T-helper 2 cell treated with Interferon-gamma antibody and Interleukin-4, amounts not matched to agents 5 μg/mL and 100 μg/mL, for 36 hours (primary cell): ENCODE data around the gene HOXC5.

Experiments used
- DNase-seq: peaks from one replicate; pipeline ENCODE4 v3.0.0; 2021; ENCODE audit warnings: low spot score
- H3K27ac Mint-ChIP-seq: one replicate; pipeline ENCODE4 v1.8.0; 2021; ENCODE audit warnings: mild to moderate bottlenecking, mixed read lengths
- H3K27me3 Mint-ChIP-seq: one replicate; pipeline ENCODE4 v1.8.0; 2021; ENCODE audit warnings: low read depth, mixed read lengths
- H3K36me3 Mint-ChIP-seq: one replicate; pipeline ENCODE4 v1.8.0; 2021; ENCODE audit warnings: low read depth, mixed read lengths
- H3K4me1 Mint-ChIP-seq: one replicate; pipeline ENCODE4 v1.8.0; 2021; ENCODE audit warnings: low read depth, mixed read lengths
- H3K4me3 Mint-ChIP-seq: one replicate; pipeline ENCODE4 v1.8.0; 2022; ENCODE audit warnings: mild to moderate bottlenecking, moderate library complexity, mixed read lengths
- H3K9me3 Mint-ChIP-seq: one replicate; pipeline ENCODE4 v1.8.0; 2021; ENCODE audit warnings: mixed read lengths

The HOXC5 gene

DNA sequence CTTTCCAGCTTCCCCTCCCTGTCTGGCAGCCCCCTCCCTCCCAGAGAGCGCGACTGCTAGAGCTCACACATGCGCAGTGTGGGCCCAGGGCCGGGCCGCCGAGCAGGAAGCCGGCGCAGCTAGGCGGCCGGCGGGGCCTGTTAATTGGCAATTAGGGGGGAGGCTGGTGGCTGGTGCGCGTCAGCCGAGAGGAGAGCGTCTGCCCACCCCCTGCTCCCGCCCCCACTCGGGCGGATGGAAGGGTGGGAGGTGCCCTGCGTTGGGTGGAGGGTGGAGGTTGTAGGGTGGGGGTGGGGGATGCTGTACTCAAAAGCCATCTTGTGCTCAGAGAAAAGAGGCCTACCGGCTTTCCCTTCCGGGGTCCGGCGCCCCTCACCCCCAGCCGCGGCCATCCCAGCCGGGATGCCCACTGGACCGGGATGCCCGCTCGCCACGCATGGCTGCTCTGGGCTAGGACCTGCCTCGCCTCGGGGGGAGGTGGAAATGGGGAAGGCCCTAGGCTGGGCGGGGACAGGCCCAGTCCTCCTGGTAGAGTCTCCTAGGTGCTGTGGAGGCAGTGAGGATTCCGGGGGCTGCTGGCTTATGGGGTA is 14.9 kb upstream of the HOXC5 start:
- Mint-ChIP-seq H3K4me1 (peaks cover 8% of the 10 kb centered on the region), H3K36me3 (no peaks in the 10 kb centered on the region), H3K9me3 (no peaks in the 10 kb centered on the region), H3K27ac (peak overlapping the region; percentile 31), H3K27me3 (peaks cover 85% of the 10 kb centered on the region), H3K4me3 (peak overlapping the region; percentile 87)
- DNase-seq: peak; percentile 64

GRCh38 chr12:54018468-54018984 is 14.3 kb upstream of the HOXC5 start:
- Mint-ChIP-seq H3K27ac (peak overlapping the region; percentile 31), H3K4me3 (peak overlapping the region; percentile 87), H3K4me1 (peaks cover 8% of the 10 kb centered on the region), H3K9me3 (no peaks in the 10 kb centered on the region), H3K27me3 (peaks cover 85% of the 10 kb centered on the region), H3K36me3 (no peaks in the 10 kb centered on the region)
- no peak for DNase-seq

GRCh38 chr12:54019091-54019811 is 13.6 kb upstream of the HOXC5 start:
- DNase-seq: no peak
- Mint-ChIP-seq H3K4me3 (no peak overlapping the region), H3K4me1 (peaks cover 8% of the 10 kb centered on the region)

GRCh38 chr12:54019924-54020590 is 12.8 kb upstream of the HOXC5 start:
- Mint-ChIP-seq H3K4me1 (peaks cover 8% of the 10 kb centered on the region), H3K4me3 (peak overlapping the region; percentile 30), H3K9me3 (no peaks in the 10 kb centered on the region), H3K27ac (no peak overlapping the region), H3K27me3 (peaks cover 84% of the 10 kb centered on the region), H3K36me3 (no peaks in the 10 kb centered on the region)
- no peak for DNase-seq

More at GRCh38 chr12:54019091-54019811, 13.6 kb upstream of the HOXC5 start:
- Mint-ChIP-seq H3K9me3 (no peaks in the 10 kb centered on the region), H3K36me3 (no peaks in the 10 kb centered on the region), H3K27ac (no peak overlapping the region), H3K27me3 (peaks cover 84% of the 10 kb centered on the region)

- H3K27ac Mint-ChIP-seq: no peak overlapping the region
- DNase-seq: no peak
- no peaks in the 10 kb centered on the region for H3K36me3 Mint-ChIP-seq
- no peaks in the 10 kb centered on the region for H3K9me3 Mint-ChIP-seq
- peaks cover 84% of the 10 kb centered on the region for H3K27me3 Mint-ChIP-seq
- H3K4me3 Mint-ChIP-seq: no peak overlapping the region
- H3K4me1 Mint-ChIP-seq: peaks cover 8% of the 10 kb centered on the region
Measured at GRCh38 chr12:54020591-54021405, 12.1 kb upstream of the HOXC5 start.

GRCh38 chr12:54021432-54022013 is 11.3 kb upstream of the HOXC5 start:
- Mint-ChIP-seq H3K27ac (no peak overlapping the region), H3K36me3 (no peaks in the 10 kb centered on the region), H3K9me3 (no peaks in the 10 kb centered on the region), H3K4me1 (peaks cover 8% of the 10 kb centered on the region), H3K27me3 (peaks cover 84% of the 10 kb centered on the region), H3K4me3 (no peak overlapping the region)
- no peak for DNase-seq

DNA sequence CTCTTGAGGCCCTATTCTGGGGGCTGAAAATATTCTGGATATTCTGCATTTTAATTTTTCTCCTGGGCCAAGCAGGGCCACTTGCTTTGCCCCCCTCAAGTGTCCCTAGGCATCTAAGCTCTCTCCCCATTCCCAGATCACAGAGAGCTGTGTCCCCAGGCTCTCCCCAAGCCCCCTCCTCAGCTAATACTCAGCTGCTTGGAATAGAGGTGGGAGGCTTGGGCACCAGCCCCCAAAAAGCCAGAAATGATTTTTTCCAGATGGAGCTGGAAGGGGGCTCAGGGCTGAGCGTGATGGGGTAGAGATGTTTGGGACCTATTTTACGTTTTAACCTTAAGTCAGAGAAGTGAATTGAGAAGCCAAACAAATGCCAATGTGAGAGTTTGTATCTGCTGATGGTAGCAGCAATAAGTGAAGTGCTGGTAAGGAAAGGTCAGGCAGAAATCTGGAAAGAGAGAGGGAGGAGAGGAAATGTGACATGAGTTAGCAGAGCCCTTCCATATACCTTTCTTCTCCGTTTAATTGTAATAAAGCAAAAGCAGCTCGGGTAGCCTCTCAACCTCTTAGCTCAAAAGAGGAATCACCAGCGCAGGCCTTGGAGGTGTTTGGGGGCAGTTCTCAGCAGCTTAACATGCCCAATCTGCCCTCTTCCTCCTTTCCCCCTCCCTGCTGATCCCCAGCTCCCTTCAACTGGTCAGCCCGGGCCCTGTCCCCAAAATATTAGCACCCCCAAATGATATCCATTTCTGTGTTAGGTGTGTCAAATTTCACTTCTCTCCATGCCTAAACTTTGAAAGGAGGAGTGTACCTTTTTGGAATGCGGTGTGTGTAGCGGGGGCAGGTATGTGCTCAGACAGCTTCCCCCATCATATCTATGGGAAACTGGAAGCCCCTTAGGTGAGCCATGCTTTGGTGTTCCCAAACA is 9.6 kb upstream of the HOXC5 start:
- H3K4me1 Mint-ChIP-seq: peaks cover 4% of the 10 kb centered on the region
- H3K36me3 Mint-ChIP-seq: no peaks in the 10 kb centered on the region
- no peak overlapping the region for H3K27ac Mint-ChIP-seq
- H3K9me3 Mint-ChIP-seq: no peaks in the 10 kb centered on the region
- H3K4me3 Mint-ChIP-seq: no peak overlapping the region
- no peak for DNase-seq
- peaks cover 88% of the 10 kb centered on the region for H3K27me3 Mint-ChIP-seq

DNA sequence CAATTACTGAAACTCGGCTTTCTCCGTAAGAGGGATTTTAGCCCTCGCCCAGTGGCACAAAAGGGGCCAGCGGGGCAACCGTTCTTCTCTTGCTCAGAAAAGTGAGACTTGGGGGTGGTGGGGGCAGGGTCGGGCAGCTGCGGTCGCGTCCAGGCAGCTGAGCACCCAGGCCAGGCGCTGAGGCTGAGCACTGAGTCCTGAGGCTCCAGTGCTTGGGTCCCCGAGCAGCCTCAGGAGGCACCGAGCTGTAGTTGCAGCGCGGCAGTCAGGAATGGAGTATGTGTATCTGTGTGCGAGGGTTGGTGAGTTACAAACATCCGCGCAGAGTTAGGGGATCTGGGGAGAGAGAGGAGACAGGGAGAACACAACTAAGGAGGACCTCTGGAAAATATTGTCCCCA is 8.7 kb upstream of the HOXC5 start:
- Mint-ChIP-seq H3K27ac (no peak overlapping the region), H3K9me3 (no peaks in the 10 kb centered on the region), H3K27me3 (peaks cover 93% of the 10 kb centered on the region), H3K4me1 (peaks cover 7% of the 10 kb centered on the region), H3K36me3 (no peaks in the 10 kb centered on the region), H3K4me3 (no peak overlapping the region)
- DNase-seq: no peak

GRCh38 chr12:54024581-54025305 is 8.1 kb upstream of the HOXC5 start:
- Mint-ChIP-seq H3K27ac (no peak overlapping the region), H3K4me1 (peaks cover 6% of the 10 kb centered on the region), H3K9me3 (no peaks in the 10 kb centered on the region), H3K36me3 (no peaks in the 10 kb centered on the region), H3K4me3 (no peak overlapping the region), H3K27me3 (peaks cover 93% of the 10 kb centered on the region)
- no peak for DNase-seq

GRCh38 chr12:54025499-54026405 is 7.1 kb upstream of the HOXC5 start:
- no peaks in the 10 kb centered on the region for H3K9me3 Mint-ChIP-seq
- H3K4me1 Mint-ChIP-seq: peaks cover 6% of the 10 kb centered on the region
- H3K4me3 Mint-ChIP-seq: no peak overlapping the region
- DNase-seq: no peak
- H3K27ac Mint-ChIP-seq: no peak overlapping the region
- H3K36me3 Mint-ChIP-seq: no peaks in the 10 kb centered on the region
- H3K27me3 Mint-ChIP-seq: peaks cover 91% of the 10 kb centered on the region

GRCh38 chr12:54026640-54027441 is 6.0 kb upstream of the HOXC5 start:
- H3K27me3 Mint-ChIP-seq: peaks cover 90% of the 10 kb centered on the region
- DNase-seq: no peak
- no peak overlapping the region for H3K4me3 Mint-ChIP-seq
- no peaks in the 10 kb centered on the region for H3K9me3 Mint-ChIP-seq
- H3K27ac Mint-ChIP-seq: no peak overlapping the region
- H3K4me1 Mint-ChIP-seq: peaks cover 6% of the 10 kb centered on the region
- H3K36me3 Mint-ChIP-seq: no peaks in the 10 kb centered on the region
